Stomach (tissue), 4 donors: Measurements from ENCODE around the gene WDPCP.

Experiments
- CTCF ChIP-seq, 7 experiments: fragments of 450-650 bp in 4 of 7; fragments of 200-600 bp in 3 of 7; sonication (generic) in 3 of 7; IDR thresholded peaks; one replicate each; pipeline ENCODE4 v1.5.1; 2016 to 2019; ENCODE audit warnings: antibody characterized with exemption in 7 of 7, control low read depth in 2 of 7, mild to moderate bottlenecking in 1 of 7
- POLR2A ChIP-seq, 4 donors: fragments of 450-650 bp; IDR thresholded peaks; one replicate each; pipeline ENCODE4 v1.6.1; 2016; ENCODE audit warnings: antibody characterized with exemption in 4 of 4, control low read depth in 2 of 4, mild to moderate bottlenecking in 1 of 4, moderate library complexity in 1 of 4
- POLR2AphosphoS5 ChIP-seq, 3 donors: sonication (generic); formaldehyde crosslinking; IDR thresholded peaks; one replicate each; pipeline ENCODE4 v1.6.1; 2016; ENCODE audit warnings: antibody characterized with exemption in 3 of 3

GRCh38 chr2:63104482-63104881, 483.8 kb downstream of the WDPCP start:
- TF ChIP-seq POLR2A (IDR thresholded peaks at IDR 0.05) (no peak), CTCF (IDR thresholded peaks at IDR 0.05) (no peak), POLR2AphosphoS5 (IDR thresholded peaks at IDR 0.05) (no peak)
